ENCODE measurements around the gene CDC42BPB.

The CDC42BPB gene

DNA sequence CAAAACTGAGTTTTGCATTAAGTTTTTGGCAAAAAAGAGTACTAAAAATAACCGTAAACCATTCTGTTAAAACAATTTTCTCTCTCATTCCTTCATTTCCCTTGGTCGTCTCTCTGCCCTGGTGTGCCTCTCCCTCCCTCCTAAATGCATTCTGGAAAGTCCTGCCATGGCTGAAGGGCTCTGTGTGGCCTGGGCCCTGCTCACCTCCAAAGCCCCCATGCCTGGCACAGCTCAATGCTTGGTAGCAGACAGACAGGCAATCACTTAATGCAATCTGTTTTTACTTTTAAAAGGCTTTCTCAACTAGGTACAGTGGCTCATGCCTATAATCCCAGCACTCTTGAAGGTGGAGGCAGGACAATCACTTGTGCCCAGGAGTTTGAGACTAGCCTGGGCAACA, 47.8 kb downstream of the CDC42BPB start:
- no peak for DNase-seq

- DNase-seq = no peak
Observed at GRCh38 chr14:103008768-103009357, 48.5 kb downstream of the CDC42BPB start.

DNA sequence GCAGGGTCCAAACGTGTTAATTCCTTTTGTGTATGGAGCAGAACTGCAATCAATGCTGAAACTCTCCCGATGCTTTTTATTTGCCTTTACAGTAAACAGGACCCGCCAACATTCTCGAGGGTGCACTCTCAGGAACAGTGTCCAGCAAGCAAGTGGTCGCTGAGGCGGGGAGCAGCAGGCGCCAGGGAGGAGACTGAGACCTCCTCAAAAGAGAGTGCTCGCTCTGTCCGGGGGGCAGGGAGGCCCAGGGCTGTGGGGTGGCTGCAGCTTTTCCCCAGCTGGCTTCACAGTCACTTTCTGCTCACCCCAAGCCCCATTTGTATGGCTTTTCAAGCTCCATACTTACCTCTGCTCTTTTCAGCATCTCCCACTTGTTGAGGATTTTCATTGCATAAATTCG, 49.2 kb downstream of the CDC42BPB start:
- DNase-seq = no peak

- no peak for DNase-seq
Observed at GRCh38 chr14:103007555-103007954, 49.8 kb downstream of the CDC42BPB start.

GRCh38 chr14:103006991-103007520, 50.3 kb downstream of the CDC42BPB start:
- no peak for DNase-seq

DNA sequence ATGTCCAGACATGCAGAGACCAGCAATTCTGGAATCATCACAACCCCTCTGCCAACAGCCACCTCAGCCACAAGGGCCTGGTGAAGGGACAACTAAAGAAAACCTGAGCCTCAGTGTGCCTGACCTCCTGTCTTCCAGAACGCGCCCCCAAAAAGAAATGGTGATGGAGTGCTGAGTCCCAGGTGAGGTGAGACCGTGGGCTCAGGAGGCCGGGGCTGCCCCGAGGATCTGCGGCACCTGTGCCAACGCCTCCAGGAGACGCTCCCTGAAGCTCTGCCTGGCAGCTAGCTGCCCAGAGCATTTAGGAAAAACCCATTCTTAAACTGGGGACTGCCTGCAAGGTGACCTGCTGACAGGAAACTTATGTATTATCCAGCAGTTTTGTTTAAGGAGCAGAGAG, 51.2 kb downstream of the CDC42BPB start:
- DNase-seq = no peak

- DNase-seq = no peak
Observed at GRCh38 chr14:103003850-103004249, 53.5 kb downstream of the CDC42BPB start.

DNA sequence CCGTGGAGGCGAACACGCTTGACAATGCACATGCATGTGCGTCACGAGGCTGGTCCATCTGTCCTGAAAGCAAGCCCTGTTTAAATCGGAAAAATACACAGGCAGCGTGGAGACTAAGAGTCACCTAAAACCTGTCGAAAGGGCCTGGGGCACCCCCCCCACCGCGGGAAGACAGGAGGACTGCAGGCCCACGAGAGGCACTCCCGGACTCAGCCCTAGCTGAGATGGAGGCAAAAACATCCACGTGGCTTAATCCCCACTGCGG, 54.1 kb downstream of the CDC42BPB start:
- no peak for DNase-seq

GRCh38 chr14:103002578-103003350, 54.6 kb downstream of the CDC42BPB start:
- no peak for DNase-seq

DNA sequence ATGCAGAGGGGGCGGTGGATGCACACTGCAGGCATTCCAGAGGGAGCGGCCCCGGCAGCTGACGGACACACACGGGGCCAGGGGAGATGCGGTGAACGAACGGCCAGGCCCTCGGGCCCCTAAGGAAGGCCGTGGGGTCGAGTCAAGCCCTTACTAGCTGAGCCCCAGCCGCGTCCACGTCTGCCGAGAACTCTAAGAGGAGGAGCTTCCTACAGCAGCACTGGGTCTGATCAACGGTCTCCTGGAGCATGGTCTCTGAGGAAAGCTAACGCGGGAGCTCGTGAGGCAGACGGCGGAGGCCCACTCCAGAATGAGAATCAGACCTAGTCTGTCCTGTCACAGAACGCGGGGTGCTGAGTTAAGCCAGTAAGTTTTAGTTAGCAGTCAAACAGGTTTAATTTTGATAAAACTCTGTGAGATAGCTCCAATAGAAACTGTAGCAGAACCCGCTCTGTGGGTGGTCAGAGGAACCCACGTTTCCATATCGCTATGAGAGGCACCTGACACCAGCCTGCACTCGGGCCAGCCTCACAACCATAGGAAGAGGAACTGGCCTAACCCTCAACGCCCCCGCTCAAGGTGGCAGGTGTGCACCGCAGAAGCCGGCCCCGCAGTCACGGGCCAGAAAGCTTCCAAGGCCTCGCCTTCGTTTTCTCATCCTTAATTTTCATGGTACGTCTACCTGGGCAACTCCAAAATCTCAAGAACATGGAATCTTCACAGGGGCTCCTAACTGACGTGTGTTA, 55.5 kb downstream of the CDC42BPB start:
- no peak for DNase-seq

GRCh38 chr14:103001226-103001625, 56.1 kb downstream of the CDC42BPB start:
- DNase-seq = no peak

DNA sequence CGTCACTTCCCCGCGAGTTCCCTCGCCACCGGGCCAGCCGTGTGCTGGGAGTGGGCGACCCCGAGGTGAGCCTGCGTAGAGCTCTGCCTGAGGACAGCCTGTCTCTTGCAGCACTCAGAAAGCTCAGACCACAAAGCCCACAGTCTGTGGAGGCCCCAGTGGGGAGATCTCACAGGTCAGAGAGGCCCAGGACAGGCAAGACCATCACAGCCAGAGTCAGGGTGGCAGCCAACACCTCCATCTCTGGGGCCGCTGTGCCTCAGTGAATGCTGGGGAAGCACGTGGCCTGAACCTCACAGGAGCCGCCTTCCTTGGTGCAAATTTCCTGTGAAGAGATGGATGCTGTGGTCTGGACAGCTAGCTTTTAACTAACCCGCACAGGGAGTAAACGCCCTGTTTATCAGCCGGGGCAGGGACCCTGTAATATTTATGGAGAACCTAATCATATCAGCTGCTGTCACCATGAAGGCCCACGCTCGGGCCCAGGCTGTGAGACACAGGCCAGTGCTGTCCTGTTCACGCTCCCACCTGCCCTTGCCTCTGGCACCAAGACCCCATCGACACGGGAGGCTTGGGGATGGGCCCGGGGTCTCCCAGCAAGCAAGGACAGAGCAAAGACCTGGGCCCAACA, 56.9 kb downstream of the CDC42BPB start:
- no peak for DNase-seq

DNA sequence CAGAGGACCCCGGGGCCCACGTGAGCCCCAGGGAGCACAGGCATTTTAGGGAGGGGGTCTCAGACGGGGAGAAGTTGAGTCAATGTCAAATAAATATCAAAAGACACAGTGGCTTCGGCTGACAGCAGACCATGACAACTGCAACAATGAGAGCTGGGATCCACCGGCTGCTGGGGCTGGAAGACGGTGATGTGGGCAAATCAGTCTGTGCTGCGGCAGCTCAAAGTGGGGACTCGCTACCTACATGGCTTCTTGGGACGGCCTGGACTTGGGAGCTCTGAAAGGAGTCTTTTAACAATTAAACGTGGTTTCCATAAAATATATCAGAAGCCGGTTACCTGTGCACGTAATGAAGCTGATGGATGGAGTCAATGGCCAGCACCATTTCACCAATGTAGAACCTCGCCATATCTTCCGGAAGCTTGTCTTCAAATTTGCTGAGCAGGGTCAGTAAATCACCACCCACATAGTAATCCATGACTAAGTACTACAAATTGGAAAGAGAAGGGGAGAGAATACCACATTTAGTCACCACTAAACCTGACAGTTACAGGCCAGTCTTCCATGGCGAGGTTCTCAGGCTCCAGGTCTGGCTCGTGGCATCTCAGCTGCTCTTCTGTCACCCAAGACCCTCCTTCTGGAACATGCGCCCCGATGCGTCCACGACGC, 58.0 kb downstream of the CDC42BPB start:
- no peak for DNase-seq

- no peak for DNase-seq
Observed at GRCh38 chr14:102998393-102998792, 59.0 kb downstream of the CDC42BPB start.

DNA sequence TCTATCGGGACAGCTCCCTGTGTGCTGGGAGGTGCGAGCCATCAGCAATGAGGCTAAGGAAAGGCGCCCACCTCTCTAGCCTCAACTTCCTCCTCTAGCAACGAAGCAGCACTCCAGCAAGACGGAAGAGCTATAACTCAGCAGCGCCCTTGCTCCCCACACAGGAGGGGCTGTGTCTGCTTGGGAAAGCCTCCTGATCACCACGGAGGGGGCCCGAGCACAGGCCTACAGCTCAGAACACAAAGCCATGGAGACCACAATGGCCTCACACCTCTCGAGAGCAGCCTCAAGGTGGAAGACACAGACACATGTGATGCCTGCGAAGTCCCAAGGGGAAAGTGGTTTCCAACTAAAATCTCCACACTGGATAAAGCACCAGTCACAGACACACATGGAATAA, 60.4 kb downstream of the CDC42BPB start:
- no peak for DNase-seq

GRCh38 chr14:102994689-102995088, 62.7 kb downstream of the CDC42BPB start:
- DNase-seq = no peak

DNA sequence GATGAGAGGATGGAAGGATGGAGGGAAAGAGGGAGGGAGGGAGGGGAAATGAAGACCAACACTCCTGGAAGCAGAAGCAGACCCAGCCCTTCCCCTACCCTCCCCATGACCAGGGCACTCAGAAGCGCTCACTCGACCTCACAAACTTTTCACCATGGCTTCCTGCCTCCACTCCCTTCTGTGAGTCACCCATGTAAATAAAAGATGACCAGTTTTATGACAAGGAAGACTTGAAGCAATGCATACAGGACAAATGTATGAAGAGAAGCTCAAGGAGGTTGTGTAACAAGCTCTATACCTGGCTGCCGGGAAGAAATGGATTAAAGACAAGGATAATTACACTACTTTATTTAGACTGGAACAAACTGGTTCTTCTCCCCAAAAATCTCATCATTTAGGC, 63.8 kb downstream of the CDC42BPB start:
- DNase-seq = peak; percentile 50

DNA sequence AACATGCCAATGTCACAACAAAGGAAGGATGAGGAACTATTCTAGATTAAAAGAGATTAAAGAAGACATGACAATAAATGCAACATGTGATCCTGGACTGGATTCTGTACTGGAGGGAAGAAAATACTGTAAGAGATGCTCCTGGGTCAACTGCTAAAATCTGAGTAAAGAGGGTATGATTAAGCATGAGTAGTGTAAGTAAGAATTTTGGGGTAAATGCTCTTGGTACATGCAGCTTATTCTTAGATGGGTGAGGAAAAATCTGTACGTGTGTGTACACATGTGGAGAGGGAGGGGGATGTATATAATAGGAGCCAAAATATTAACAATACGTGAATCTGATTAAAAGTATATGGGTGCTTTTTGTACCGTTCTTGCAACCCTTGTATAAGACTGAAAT, 66.0 kb downstream of the CDC42BPB start:
- no peak for DNase-seq

DNA sequence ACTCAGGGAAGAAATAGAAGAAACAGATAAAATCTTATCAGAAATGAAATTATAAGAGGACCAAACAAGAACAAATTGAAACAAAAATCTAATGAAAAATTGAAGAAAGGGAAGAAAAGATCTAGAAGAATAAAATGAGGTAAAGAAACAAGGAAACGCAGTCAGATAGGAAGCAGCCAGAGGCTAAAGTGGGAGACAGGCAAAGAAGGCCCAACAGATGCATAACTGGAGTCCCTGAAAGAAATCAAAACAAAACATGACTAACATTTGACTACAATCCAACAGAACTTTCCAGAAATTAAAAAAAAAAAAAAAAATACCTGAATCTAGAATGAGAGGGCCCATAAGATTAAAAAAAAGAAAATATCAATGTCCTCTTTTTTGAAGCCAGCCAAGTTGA, 69.3 kb downstream of the CDC42BPB start:
- no peak for DNase-seq

- DNase-seq = no peak
Observed at GRCh38 chr14:102986810-102987579, 70.4 kb downstream of the CDC42BPB start.

DNA sequence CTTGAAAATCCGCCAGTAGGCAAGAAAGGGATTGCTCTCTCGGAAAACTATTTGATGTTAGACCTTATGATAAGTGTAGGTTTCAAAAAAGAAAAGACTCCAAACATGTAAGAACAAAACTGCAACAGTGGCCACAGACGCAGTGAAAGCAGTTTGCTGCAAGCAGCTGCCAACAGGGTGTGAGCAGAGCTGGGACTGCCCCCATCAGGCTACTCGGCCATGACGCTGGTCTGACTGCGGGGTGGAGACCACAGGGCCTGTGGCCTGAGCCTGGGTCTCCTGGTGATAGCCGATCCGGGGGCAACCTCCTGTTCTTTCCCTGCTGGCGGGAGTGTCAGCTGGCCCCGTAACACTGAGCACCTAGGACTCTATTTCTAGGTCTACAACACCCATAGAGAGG, 71.7 kb downstream of the CDC42BPB start:
- no peak for DNase-seq

Measured in 8988T (cell line).